ENCODE measurements around the gene GALT. TPM values are rescaled to one million over a fixed set of nuclear protein-coding genes. Genes with fewer than 3 reads are reported as not detected.

GALT gene
- total and polyA plus RNA-seq, 2 of the 4 experiments (the other 2 are of a cell fraction) = 15.8 to 34.6 TPM

- no peak overlapping the region for H4K5ac ChIP-seq (ENCODE audit: low read depth, low read length)
- dilution Hi-C loops (cut with HindIII; ENCODE audit: low sequenced_read_pairs, unreplicated experiment) = no loop called here
- H2AK5ac ChIP-seq (ENCODE audit: low read depth, low read length) = no peak overlapping the region
- no peak overlapping the region for H3K18ac ChIP-seq (ENCODE audit: low read depth, low read length)
- 93% methylated on average over 2 of the region's 10 CpGs; no CpG with 5 or more reads in 1 of the 2 experiments for WGBS, 2 experiments (ENCODE audit: extremely low coverage in 2 of 2, insufficient read length in 1 of 2)
- ChIA-PET POLR2A (ENCODE audit: unreplicated experiment) (no interaction called here), CTCF (interaction anchor here (1.0 kb wide), 1 partner anchor 15 kb away, joined by 3 read pairs; no protein-coding TSS in a partner anchor)
- H3K14ac ChIP-seq (replicated peaks; ENCODE audit: low read depth, low read length) = no peak overlapping the region
- no peak overlapping the region for H3K4ac ChIP-seq (ENCODE audit: low read depth, low read length)
- DNase-seq (no peak), ATAC-seq (ENCODE audit: low read depth) (no peak)
- H3K27ac ChIP-seq (ENCODE audit: insufficient read depth, low read length) = no peak overlapping the region
- H3K9ac ChIP-seq (ENCODE audit: low read depth, low read length) = no peak overlapping the region
- H3K36me3 ChIP-seq (ENCODE audit: control insufficient read depth, insufficient read depth, low read length) = no peaks in the 10 kb centered on the region
- in situ Hi-C loops (cut with MboI; ENCODE audit: low sequenced_read_pairs) = no loop called here
- no peaks in the 10 kb centered on the region for H3K27me3 ChIP-seq (ENCODE audit: control insufficient read depth, insufficient read depth, low read length)
- no peaks in the 10 kb centered on the region; the same call in 1 of the 2 replicates for H4K20me1 ChIP-seq (ENCODE audit: insufficient read depth, low read length)
- no peak for TF ChIP-seq FOS (IDR thresholded peaks at IDR 0.05; ENCODE audit: low read depth, low read length)
- TF ChIP-seq ELK1 (IDR thresholded peaks at IDR 0.05; ENCODE audit: borderline replicate concordance, low read depth, low read length) = no peak
- TF ChIP-seq CEBPB (IDR thresholded peaks at IDR 0.05; ENCODE audit: low read depth, low read length) = no peak
- no peak for TF ChIP-seq MAZ (IDR thresholded peaks at IDR 0.05; ENCODE audit: borderline replicate concordance, low read depth, low read length)
- no peak for TF ChIP-seq RCOR1 (IDR thresholded peaks at IDR 0.05; ENCODE audit: insufficient replicate concordance, low read length)
- no peak for TF ChIP-seq SMC3 (IDR thresholded peaks at IDR 0.05; ENCODE audit: low read depth, low read length)
- TF ChIP-seq CTCF (conservative IDR thresholded peaks at IDR 0.05; ENCODE audit: low read depth, low read length) = no peak
- no peak for TF ChIP-seq MAFK (IDR thresholded peaks at IDR 0.05; ENCODE audit: low read depth, low read length)
- no peak for TF ChIP-seq POLR2A (IDR thresholded peaks at IDR 0.05; ENCODE audit: low read depth, low read length)
- no peak for TF ChIP-seq BHLHE40 (IDR thresholded peaks at IDR 0.05; ENCODE audit: low read depth, low read length)
- TF ChIP-seq CHD1 (IDR thresholded peaks at IDR 0.05; ENCODE audit: low read depth, low read length) = no peak
- no peak overlapping the region for H3K23ac ChIP-seq (ENCODE audit: low read depth, low read length)
- H3K4me2 ChIP-seq (ENCODE audit: low read depth, low read length) = no peak overlapping the region
- H4K8ac ChIP-seq (ENCODE audit: low read depth in 2 of 2, low read length in 2 of 2) = no peak overlapping the region
- H2AK9ac ChIP-seq (replicated peaks; ENCODE audit: low read depth, low read length, poor library complexity) = no peak overlapping the region
- 0 out of 2 replicates have a peak, but pooled peaks cover 7% of the 10 kb centered on the region for H3K9me1 ChIP-seq (ENCODE audit: insufficient read depth, low read length)
- H3K79me1 ChIP-seq (ENCODE audit: low read depth in 1 of 2, low read length in 2 of 2) = no peaks in the 10 kb centered on the region
- no peak overlapping the region for H2BK15ac ChIP-seq (ENCODE audit: low read depth, low read length)
- H2BK5ac ChIP-seq (ENCODE audit: low read depth, low read length, poor library complexity, severe bottlenecking) = no peak overlapping the region
- H4K91ac ChIP-seq (ENCODE audit: insufficient read depth, low read depth, low read length) = no peak overlapping the region
- intact Hi-C loops (cut with micrococcal nuclease) = no loop called here
- no peaks in the 10 kb centered on the region for H3K9me3 ChIP-seq (ENCODE audit: control insufficient read depth, insufficient read depth, low read length)
- no TSS peak for BruUV-seq (replicated peaks)
- H2AFZ ChIP-seq (replicated peaks; ENCODE audit: low read length, poor library complexity) = no peak overlapping the region
- H3K4me1 ChIP-seq (ENCODE audit: control insufficient read depth, insufficient read depth, low read length) = no peaks in the 10 kb centered on the region; the same call in 1 of the 2 replicates
- H2BK20ac ChIP-seq (ENCODE audit: low read depth, low read length) = no peak overlapping the region
- H2BK120ac ChIP-seq (ENCODE audit: low read depth, low read length) = no peak overlapping the region
- no peak overlapping the region for H3K4me3 ChIP-seq (ENCODE audit: insufficient read depth, low read depth, low read length)
- H3K56ac ChIP-seq (ENCODE audit: extremely low read depth, insufficient read depth, low read length) = no peak overlapping the region
These were observed 41.0 kb downstream of the GALT start for GRCh38 chr9:34687276-34688030.
